ENCODE results near the gene NEUROD2. TPM values are rescaled to one million over a fixed set of nuclear protein-coding genes. Genes with fewer than 3 reads are reported as not detected.

The NEUROD2 gene
- total RNA-seq: not detected

DNA sequence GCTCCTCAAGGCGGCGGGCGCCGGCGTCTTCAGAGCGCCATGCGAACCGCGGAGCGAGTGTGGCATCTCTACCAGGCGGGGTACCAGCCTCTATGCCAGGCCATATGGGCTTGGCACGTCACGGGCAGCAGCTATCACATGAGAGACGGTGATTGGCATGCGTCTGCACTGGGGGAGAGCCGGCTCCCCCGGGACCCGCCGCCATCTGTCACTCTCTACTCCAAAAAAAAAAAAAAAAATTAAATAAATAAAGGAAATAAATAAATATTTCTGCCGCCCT lies at the start of gene NEUROD2:
Gene NEUROD2 (minus strand): TSS at position 70 of the 280 bp plus-strand sequence. CDS start 1,321 bp downstream, outside the sequence.
- DNase-seq (ENCODE audit: low spot score): no peak

DNA sequence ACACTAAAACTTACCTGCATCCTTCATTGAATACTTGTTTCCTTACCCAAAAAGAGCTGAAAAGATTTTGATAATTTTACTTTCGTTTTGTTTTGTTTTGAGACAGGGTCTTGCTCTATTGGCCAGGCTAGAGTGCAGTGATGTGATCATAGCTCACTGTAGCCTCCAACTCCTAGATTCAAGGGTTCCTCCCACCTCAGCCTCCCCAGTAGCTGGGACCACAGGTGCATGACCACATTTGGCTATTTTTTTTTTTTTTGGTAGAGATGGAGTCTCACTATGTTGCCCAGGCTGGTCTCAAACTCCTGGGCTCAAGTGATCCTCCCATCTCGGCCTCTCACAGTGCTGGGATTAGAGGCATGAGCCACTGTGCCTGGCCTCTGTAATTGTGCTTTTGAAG lies 47.4 kb upstream of the NEUROD2 start:
- no peak for DNase-seq (ENCODE audit: low spot score)

DNA sequence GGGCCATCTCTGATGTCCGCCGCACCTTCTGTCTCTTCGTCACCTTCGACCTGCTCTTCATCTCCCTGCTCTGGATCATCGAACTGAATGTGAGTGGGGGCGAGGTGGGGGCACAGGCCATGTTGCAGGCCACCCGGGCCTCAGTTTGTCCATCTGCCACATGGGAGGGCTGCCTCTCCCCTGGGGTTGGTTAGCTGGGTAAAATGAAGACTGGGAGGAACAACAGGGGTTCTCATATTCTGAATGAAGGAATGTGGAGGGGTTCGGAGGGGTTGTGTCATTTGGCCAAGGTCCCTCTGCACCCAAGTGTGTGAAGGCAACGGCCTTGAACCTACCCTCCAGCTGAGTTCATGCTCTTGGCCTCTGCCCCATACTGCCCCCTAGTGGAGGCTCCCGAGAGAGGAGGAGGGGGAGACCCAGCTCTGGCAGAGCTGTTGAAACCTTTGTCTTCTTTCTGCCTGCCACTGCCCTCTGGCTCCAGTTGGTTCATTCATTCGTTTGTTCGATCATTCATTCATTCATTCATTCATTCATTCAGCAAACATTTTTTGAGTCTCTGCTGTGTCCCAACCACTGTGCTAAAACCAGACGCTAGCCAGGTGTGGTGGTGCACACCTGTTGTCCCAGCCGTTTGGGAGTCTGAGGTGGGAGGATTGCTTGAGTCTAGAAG lies 46.1 kb upstream of the NEUROD2 start:
- peak; percentile 60 for DNase-seq (ENCODE audit: low spot score)

DNA sequence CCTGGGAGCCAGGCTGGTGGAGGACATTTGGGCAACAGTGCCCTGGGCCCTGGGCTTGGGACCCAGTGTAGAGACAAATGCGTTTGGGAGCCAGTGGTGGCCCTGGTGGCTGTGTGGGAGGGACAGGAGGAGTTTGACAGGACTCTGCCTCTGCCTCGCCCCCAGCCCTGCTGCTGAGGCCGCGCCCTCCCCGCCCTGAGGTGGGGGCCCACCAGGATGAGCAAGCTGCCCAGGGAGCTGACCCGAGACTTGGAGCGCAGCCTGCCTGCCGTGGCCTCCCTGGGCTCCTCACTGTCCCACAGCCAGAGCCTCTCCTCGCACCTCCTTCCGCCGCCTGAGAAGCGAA lies 45.6 kb upstream of the NEUROD2 start:
- no peak for DNase-seq (ENCODE audit: low spot score)

DNA sequence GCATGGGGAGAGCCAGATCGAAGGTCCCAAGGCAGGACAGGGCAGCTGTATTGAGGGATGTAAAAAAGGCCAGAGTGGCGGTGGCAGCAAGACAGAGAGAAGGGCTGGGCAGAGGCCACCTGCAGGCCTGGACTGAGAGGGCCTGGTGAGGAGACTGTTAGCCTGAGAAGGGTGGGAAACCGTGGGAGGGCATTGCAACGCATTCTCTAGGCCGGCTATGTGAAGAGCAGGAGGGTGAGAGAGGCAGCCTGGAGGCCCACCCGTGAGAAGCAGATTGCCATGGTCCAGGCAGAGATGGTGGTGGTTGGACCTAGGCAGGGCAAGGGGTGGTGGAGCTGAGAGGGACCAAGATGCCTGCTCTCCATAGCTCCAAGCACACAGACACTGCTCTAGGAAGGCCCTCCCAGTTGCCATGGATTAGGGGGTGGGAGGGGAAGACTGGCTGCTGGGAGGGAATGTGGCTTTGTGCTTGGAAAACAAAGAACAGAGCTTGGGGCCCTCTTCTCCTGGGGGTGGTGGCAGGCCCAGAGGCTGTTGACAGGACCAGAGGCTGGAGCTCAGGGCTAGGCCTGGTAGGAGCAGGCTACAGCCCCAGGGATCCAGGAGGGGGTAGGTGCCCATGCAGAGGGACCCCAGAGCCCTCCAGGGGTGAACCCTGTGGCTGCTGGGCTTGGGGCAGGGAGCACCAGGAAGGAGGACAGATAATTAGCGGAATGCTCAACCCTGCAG lies 45.0 kb upstream of the NEUROD2 start:
- no peak for DNase-seq (ENCODE audit: low spot score)

DNA sequence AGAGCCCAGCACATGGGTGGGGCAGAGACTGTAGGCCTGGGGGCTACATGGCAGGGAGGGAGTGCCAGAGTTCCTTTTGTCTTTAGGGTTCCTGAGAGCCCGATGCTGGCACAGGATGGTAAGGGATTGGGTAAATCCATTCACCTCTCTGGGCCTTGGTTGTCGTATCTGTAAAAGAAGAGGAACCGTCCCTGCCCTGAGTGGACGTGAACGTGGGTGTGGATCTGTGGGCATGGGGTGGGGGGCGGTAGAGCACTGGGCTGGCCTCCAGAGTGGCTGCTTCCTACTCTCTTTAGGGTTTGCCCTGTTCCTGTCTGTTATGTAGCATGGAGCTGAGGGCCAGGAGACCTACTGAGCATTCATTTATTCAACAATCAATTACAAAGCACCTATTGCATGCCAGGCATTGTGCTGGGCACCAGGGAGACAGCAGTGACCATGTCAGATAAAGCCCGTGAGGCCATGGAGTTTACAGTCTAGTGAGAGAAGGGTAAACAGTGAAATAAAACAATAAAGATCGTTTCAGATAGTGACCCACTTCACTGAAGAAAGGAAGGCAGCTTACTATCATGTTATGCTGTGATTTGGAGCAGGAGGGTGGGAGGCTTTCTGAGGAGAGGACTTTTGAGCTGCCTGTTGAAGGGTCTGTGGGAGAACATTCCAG lies 44.3 kb upstream of the NEUROD2 start:
- no peak for DNase-seq (ENCODE audit: low spot score)

DNA sequence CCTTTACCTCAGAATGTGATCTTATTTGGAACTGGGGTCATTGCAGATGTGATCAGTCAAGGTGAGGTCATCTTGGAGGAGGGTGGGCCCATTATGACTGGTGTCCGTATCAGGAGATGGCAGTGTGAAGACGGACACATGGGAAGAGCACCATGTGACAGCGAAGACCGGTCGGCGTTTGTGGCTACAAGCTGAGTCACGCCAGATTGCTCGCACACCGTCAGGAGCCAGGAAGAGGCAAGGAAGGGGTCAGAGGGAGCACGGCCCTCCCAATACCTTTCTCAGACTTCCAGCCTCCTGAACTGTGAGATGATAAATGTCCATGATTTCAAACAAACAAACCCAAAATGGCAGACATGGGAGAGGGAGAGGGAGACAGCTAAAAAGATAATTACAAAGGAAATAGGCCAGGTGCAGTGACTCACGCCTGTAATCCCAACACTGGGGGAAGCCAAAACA lies 42.4 kb upstream of the NEUROD2 start:
- no peak for DNase-seq (ENCODE audit: low spot score)

DNA sequence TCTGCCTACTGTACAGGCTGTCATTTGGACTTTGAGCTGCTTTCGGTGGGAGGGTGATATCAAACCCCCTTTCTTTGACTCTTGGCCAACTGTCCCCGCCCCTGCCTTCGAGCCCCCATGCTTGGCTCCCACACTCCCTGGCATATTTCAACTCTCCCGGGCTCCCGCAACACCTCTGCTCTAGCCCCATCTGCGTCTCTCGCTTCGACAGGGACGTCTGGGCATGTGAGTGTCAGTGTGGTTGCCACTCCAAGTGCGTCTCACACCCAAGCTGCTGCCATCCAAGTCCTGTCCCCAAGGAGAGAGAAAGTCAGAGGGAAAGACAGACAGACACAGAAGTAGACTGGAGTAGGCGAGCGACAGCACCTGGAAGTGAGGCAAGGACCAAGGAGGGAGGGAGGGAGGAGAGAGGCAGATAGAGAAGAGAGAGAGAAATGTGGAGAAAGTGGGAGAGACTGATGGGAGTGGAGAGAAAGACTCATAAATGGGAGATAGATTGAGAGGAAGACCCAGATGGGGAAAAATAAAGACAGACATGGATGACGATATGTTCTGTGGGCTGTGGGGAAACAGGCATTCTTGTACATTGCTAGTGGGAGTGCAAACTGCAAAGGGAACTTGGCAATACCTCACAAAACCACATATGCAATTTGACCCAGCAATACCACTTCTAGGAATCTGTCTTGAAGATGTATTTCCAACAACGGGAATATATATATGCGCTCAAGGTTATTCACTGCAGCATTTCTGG lies 41.1 kb upstream of the NEUROD2 start:
- no peak for DNase-seq (ENCODE audit: low spot score)

DNA sequence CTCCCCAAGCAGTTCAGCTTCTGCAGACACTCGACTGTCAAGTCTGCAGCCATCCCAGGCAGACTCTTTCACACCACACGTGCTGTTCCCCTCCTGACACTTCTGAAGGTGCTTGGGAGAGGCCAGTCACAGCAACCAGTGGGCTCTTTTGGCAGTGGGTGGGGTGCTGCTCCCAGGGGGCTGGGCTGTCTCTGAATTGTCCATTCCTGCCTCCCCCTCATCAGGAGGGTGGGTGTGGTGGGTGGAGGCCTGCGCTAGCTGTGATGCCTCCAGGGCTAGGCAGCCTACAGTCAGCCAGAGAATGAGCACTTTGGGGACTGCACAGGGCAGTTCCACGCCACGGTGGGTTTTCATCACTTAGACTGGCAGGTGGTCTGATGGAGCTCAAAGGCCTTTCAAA lies 39.5 kb upstream of the NEUROD2 start:
- no peak for DNase-seq (ENCODE audit: low spot score)

DNA sequence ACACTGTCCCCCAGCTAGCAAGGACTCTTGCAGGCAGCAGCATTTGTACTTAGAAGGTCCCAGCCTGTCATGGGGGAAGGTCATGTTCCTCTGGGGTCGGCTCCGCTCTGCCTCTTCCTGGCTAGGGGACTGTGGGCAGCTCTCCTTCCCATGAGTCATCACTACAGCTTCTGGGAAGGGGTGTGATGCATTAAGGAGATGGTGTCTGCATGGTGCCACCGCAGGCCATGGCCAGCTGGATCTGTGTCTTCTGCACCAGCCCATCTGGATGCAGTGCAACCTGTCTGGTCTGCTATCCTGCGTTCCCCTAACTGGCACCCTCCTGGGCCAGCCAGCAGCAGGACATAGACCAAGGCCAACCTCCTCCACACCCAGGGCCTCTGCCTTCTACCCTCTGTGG lies 35.6 kb upstream of the NEUROD2 start:
- no peak for DNase-seq (ENCODE audit: low spot score)

DNA sequence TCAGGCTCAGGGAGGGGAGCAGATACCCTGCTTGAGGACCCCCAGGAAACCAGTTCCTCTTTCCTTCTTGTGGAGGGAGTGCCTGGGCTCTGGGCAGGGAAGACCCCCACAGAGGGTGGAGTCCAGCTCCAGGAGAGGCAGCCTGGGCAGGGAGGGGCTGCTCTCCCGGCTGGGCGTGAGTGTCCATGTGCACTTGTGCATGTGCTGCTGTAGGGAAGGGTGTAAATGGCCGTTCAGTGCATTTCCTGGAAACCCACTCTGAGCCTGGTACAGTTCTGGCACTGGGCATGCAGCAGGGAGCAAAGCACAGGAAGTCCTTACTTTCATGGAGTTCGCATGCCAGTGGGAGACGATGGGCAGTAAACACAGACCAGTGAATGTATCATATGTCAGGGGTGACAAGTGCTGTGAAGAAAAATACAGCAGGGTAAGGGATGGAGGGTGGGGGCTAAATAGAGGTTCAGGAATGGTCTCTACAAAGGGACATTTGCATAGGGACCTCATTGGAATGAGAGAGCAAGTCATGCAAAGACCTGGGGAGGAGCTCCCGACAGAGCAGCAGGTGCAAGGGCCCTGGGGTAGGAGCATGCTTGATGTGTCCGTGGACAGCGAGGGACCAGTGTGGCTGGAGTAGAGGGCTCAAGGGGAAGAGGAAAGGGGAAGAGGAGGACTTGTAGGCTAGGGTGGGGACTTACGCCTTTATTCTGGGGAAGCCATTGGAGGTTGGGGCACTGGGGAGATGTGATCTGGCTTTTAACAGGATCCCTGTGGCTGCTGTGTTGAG lies 34.8 kb upstream of the NEUROD2 start:
- DNase-seq (ENCODE audit: low spot score): no peak

DNA sequence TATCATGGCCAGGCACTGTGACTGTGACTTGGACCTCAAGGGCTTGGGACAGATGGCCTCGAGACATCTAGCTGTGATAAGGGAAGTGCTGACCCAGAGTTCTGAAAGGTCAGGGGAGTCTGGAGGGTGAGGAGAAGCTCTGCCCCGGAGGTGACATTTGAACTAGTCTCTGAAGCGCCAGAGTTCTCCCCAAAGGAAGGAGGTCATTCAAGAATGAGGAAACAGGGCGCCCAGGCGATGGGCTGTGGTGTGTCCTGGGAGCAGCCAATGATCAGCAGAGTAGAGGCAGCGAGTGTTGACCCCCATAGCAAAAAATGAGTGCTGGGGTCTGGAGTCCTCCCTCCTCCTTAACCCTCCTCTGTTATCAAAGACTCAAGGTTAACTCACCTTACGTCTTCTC lies 34.2 kb upstream of the NEUROD2 start:
- DNase-seq (ENCODE audit: low spot score): no peak

DNA sequence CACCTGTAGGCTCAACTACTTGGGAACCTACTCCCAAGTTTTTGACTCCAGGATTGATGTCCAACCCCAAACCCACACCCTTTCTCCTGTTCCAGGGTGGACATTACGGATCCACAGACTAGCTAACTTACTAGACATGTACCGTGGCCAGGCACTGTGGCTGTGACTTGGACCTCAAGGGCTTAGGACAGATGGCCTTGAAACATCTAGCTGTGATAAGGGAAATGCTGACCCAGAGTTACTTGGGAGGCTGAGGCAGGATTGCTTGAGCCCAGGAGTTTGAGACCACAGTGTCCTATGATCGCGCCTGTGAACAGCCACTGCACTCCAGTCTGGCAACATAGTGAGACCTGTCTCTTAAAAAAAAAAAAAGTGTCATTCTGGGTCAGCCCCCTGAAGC lies 33.4 kb upstream of the NEUROD2 start:
- no peak for DNase-seq (ENCODE audit: low spot score)

DNA sequence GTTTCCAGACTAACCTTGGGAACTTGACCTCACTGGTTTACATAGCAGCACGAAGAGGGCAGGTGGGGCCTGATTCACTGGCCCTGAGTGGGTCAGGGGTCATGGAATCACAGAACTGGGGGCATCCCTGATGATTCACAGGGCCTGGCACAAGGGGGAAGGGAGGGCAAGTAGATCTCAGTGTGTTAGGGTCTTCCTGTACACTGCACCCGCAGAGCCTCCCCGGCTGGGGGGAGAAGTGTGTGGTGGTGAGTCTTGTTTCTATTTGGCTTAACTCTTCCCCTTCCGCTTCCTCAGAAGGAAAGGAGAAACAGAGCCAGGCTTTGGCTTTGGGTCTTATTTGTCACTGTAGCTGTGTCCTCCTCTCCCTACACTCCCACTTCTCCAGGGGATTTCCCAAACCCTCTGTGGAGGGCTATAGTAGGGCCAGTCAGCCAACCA lies 32.9 kb upstream of the NEUROD2 start:
- DNase-seq (ENCODE audit: low spot score): no peak

DNA sequence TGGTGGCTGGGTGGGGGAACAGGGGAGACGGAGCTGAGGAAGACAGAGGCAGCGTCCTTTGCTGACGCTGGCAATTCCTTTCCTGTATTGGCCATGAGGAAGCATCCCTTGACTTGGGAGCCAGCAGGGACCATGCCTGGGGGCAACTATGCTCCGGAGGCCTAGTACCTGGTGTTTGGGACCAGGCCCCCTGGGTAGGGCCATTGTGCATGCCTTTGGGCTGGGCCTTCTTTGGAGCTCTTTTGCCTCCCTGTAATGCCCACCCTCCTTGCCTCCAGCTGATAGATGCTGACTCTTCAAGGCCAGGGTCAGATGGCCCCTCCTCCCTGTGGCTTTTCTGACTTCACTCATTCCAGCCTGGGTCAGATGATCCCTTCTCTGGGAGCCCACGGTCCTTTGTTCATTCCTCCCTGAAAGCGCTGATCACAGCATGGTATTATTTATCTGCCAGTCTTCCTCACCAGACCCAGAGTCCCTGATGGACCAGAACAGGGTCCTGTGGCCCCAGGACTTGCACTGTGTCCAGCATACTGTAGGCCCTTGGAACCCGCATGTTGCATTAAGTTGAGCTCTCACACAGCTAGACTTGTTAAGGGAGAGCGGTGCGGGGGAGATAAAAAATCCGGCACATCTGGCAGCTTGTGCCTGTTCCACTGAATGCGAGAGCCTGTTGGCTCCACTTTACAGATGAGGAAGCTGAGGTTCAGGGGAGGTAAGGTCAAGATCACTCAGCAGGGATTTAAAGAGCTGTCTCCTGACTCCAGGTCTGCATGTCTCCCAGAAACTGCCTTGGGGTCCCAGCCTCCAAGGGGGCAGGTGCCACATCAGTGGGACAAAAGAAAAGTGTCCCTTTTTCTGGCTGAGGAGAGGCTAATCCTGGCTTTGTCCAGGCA lies 32.1 kb upstream of the NEUROD2 start:
- no peak for DNase-seq (ENCODE audit: low spot score)

DNA sequence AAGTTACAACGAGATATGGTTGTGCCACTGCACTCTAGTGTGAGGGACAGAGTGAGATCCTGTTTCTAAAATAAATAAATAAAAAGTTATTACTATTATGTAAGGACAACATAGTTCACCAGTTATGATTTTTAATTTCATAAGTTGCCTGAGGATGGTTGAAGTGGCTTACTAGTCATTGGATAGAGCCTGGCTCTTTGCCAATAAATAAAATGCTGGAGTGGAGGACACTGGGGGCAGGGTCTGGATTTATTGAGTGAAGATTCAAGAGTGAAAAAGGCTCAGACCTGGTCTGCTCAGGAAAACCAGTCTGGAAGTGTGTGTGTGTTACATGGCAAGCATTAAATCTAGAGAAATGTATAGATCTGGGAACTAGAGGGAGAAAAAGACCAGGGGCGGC lies 31.3 kb upstream of the NEUROD2 start:
- no peak for DNase-seq (ENCODE audit: low spot score)

DNA sequence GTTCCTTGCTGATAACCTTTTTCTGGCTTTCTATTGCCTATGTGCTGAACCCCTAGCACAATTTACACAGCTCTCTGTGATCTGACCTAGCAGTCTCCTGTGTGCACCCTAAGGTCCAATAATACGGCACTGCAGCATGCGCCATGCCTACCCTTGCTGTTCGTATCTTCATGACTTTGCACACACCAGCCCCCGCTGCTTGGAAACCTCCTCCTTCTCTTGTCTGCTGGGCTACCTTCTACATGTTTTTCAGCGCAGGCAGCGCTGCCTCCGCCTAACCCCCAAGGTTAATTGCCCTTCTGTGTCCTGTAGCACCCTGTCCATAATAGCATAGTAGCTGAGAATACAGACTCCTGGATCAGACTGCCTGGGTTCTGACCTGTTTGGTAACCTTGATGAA lies 30.6 kb upstream of the NEUROD2 start:
- DNase-seq (ENCODE audit: low spot score): no peak

DNA sequence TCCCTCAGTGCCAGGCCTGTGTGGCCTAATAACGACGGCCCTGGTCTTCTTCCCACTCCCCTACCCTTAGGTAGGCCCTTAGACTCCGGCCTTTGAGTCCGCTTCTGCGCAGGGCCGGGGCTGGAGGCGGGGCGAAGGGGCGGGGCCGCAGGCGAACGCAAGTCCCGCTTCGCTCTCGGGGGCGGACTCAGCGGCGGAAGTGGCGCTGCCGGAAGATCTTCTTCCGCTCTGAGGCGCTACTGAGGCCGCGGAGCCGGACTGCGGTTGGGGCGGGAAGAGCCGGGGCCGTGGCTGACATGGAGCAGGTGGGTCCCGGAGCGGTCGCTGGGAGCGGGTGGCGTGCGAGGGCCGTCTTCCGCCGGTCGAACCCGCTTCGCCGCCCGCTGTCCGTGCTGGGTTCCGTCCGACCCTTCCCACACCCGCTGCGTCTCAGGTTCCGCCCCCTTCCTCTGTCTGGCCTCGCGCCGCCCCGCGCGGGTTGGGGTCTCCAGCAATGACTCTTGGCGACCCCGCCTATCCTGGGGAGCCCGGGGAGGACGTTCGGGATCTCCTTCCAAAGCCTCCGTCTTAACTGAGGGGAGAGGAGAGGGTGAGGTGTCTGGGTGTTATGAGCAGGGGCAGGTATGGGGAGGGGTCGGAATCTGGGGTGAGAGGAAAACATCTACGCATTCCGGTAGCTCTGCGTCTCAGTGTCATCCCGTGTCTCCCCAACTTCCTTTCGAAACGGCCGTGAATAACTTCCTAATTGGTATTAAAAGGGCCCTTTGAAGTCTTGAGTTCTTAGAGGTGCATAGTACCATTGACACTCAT lies 29.4 kb upstream of the NEUROD2 start, which contains the start of gene STARD3:
Gene STARD3 (plus strand): TSS at position 218 of the 810 bp plus-strand sequence. CDS start 16,388 bp downstream, outside the sequence.
- peak; percentile 92 for DNase-seq (ENCODE audit: low spot score)

DNA sequence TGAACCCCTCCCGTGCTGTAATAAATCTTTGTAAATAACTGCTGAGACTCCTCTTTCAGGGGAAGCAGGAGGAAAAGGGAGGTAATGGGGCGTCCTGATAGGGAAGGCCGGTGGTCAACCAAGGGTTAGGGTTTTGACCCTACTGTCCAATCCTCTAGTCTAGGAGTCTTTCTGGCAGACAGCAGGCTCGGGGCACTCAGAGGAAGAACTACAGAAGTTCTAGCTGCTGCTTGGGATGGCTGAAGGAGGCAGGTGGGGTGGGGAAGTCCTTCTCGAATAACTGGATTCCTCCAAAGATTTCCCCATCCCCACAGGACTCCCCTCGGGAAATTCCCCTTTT lies 28.8 kb upstream of the NEUROD2 start:
- DNase-seq (ENCODE audit: low spot score): no peak
